T-helper 17 cell (primary cell): ENCODE measurements around the gene EXOSC6. TPM values are rescaled to one million over a fixed set of nuclear protein-coding genes. Genes with fewer than 3 reads are reported as not detected.
"Not testable (repeated sequence)": the region's sequence is repeated elsewhere in the genome, so short reads cannot be mapped to it uniquely, and the experiment has no call there.

Experiments
- ATAC-seq: fragments of 150-1000 bp; cut with Tn5 transposase; 2 replicates; pipeline ENCODE4 v1.10.0; 2021; ENCODE audit warnings: mild to moderate bottlenecking, moderate library complexity
- DNase-seq, 3 donors: peaks; one replicate each; pipeline versions ENCODE4 v3.0.0 to v3.0.0-alpha.2; 2020 to 2021
- H3K9me3 ChIP-seq: one replicate; pipeline ENCODE4 v1.7.0; 2013; ENCODE audit warnings: low read length, mild to moderate bottlenecking; ENCODE audit not compliant: control insufficient read depth, poor library complexity, severe bottlenecking
- H3K27ac Mint-ChIP-seq: one replicate; pipeline ENCODE4 v1.8.0; 2022; ENCODE audit warnings: mild to moderate bottlenecking, moderate library complexity, mixed read lengths
- H3K27me3 Mint-ChIP-seq: one replicate; pipeline ENCODE4 v1.8.0; 2022; ENCODE audit warnings: mixed read lengths
- H3K36me3 Mint-ChIP-seq: one replicate; pipeline ENCODE4 v1.8.0; 2022; ENCODE audit warnings: low read depth, mixed read lengths
- H3K4me1 Mint-ChIP-seq: one replicate; pipeline ENCODE4 v1.8.0; 2022; ENCODE audit warnings: mild to moderate bottlenecking, mixed read lengths
- H3K4me3 Mint-ChIP-seq: one replicate; pipeline ENCODE4 v1.8.0; 2022; ENCODE audit warnings: mild to moderate bottlenecking, moderate library complexity, mixed read lengths
- total RNA-seq, 4 donors: library from RNA in 2 of 4; stranded (reverse) in 2 of 4; gene quantifications; one replicate each; pipeline ENCODE4 v1.2.3 and lab custom pipeline; 2022 to 2026

Gene EXOSC6
- 10 to 100 TPM; 27.4 to 31.6 TPM for total RNA-seq
- 71.5 to 105 reads per million in 2 donors for total RNA-seq (lab: John Stamatoyannopoulos, UW)

- peak; percentile 93 for ATAC-seq
- Mint-ChIP-seq H3K27me3 (no peaks in the 10 kb centered on the region), H3K4me1 (peaks cover 10% of the 10 kb centered on the region), H3K27ac (peak within 1 kb of the TSS; percentile 93), H3K4me3 (peak within 1 kb of the TSS; percentile 89), H3K36me3 (no peaks in the 10 kb centered on the region)
- DNase-seq, result peak; percentile 88 to 90 (median 88)
- no peaks in the 10 kb centered on the region for H3K9me3 ChIP-seq
Observed at GRCh38 chr16:70251629-70252354, at the start of gene EXOSC6. TSS of gene EXOSC6 (minus strand) at chr16:70251940. CDS start at chr16:70251900, 40 bp downstream.

- DNase-seq, result no peak
- Mint-ChIP-seq H3K4me1 (peaks cover 33% of the 10 kb centered on the region), H3K36me3 (peaks cover 2% of the 10 kb centered on the region), H3K27ac (peak overlapping the region; percentile 81), H3K4me3 (no peak overlapping the region), H3K27me3 (no peaks in the 10 kb centered on the region)
- no peak for ATAC-seq
- H3K9me3 ChIP-seq, result no peaks in the 10 kb centered on the region
Observed at GRCh38 chr16:70301121-70301520, 49.4 kb upstream of the EXOSC6 start.

- H3K4me1 Mint-ChIP-seq, result peaks cover 22% of the 10 kb centered on the region
- DNase-seq (peak; percentile 24 to 39 (median 31)), ATAC-seq (peak; percentile 86)
- no peaks in the 10 kb centered on the region for H3K9me3 ChIP-seq
- peaks cover 2% of the 10 kb centered on the region for H3K36me3 Mint-ChIP-seq
- H3K27me3 Mint-ChIP-seq, result no peaks in the 10 kb centered on the region
- H3K4me3 Mint-ChIP-seq, result peak within 1 kb of the TSS; percentile 93
- peak within 1 kb of the TSS; percentile 98 for H3K27ac Mint-ChIP-seq
Observed at GRCh38 chr16:70298988-70299938, 47.5 kb upstream of the EXOSC6 start, which contains the start of gene DDX19B. TSS of gene DDX19B (plus strand) at chr16:70299186. CDS start at chr16:70299298, 112 bp downstream.

- H3K36me3 Mint-ChIP-seq, result no peaks in the 10 kb centered on the region
- no peak overlapping the region for H3K27ac Mint-ChIP-seq
- H3K4me3 Mint-ChIP-seq, result no peak overlapping the region
- no peaks in the 10 kb centered on the region for H3K27me3 Mint-ChIP-seq
- H3K9me3 ChIP-seq, result no peaks in the 10 kb centered on the region
- peaks cover 13% of the 10 kb centered on the region for H3K4me1 Mint-ChIP-seq
- ATAC-seq, result no peak
- no peak for DNase-seq
Observed at GRCh38 chr16:70295634-70296033, 43.9 kb upstream of the EXOSC6 start.

GRCh38 chr16:70294385-70295025 is 42.8 kb upstream of the EXOSC6 start:
- no peaks in the 10 kb centered on the region for H3K27me3 Mint-ChIP-seq
- H3K4me3 Mint-ChIP-seq, result no peak overlapping the region
- no peak overlapping the region for H3K27ac Mint-ChIP-seq
- H3K4me1 Mint-ChIP-seq, result peaks cover 5% of the 10 kb centered on the region
- no peak for ATAC-seq
- no peak for DNase-seq
- H3K36me3 Mint-ChIP-seq, result no peaks in the 10 kb centered on the region
- H3K9me3 ChIP-seq, result no peaks in the 10 kb centered on the region

GRCh38 chr16:70292148-70292547 is 40.4 kb upstream of the EXOSC6 start:
- H3K4me1 Mint-ChIP-seq, result peaks cover 11% of the 10 kb centered on the region
- not testable (repeated sequence) for ATAC-seq, H3K27ac Mint-ChIP-seq, H3K4me3 Mint-ChIP-seq, H3K27me3 Mint-ChIP-seq, DNase-seq, H3K36me3 Mint-ChIP-seq, H3K9me3 ChIP-seq

- DNase-seq, result no peak
- ATAC-seq, result no peak
- peaks cover 11% of the 10 kb centered on the region for H3K4me1 Mint-ChIP-seq
- no peak overlapping the region for H3K4me3 Mint-ChIP-seq
- H3K27me3 Mint-ChIP-seq, result no peaks in the 10 kb centered on the region
- H3K9me3 ChIP-seq, result no peaks in the 10 kb centered on the region
- peaks cover 3% of the 10 kb centered on the region for H3K36me3 Mint-ChIP-seq
- peak overlapping the region; percentile 95 for H3K27ac Mint-ChIP-seq
Observed at GRCh38 chr16:70290949-70291519, 39.3 kb upstream of the EXOSC6 start.

- ATAC-seq (peak; percentile 98), DNase-seq (peak; percentile 83 to 94 (median 89))
- Mint-ChIP-seq H3K36me3 (peaks cover 3% of the 10 kb centered on the region), H3K4me3 (peak within 1 kb of the TSS; percentile 98), H3K27ac (peak within 1 kb of the TSS; percentile 95), H3K4me1 (peaks cover 11% of the 10 kb centered on the region), H3K27me3 (no peaks in the 10 kb centered on the region)
- H3K9me3 ChIP-seq, result no peaks in the 10 kb centered on the region
Observed at GRCh38 chr16:70289229-70290094, 37.7 kb upstream of the EXOSC6 start, which contains the start of gene AARS1. TSS of gene AARS1 (minus strand) at chr16:70289506. CDS start at chr16:70282763, 6,743 bp downstream.

GRCh38 chr16:70287304-70287971 is 35.7 kb upstream of the EXOSC6 start:
- not testable (repeated sequence) for DNase-seq, ATAC-seq, H3K36me3 Mint-ChIP-seq, H3K27me3 Mint-ChIP-seq, H3K9me3 ChIP-seq
- Mint-ChIP-seq H3K4me3 (peak overlapping the region; percentile 98), H3K27ac (peak overlapping the region; percentile 95), H3K4me1 (peaks cover 19% of the 10 kb centered on the region)

GRCh38 chr16:70276392-70276791 is 24.7 kb upstream of the EXOSC6 start:
- ATAC-seq, result no peak
- peak overlapping the region; percentile 77 for H3K27ac Mint-ChIP-seq
- DNase-seq, result no peak
- H3K4me1 Mint-ChIP-seq, result peaks cover 4% of the 10 kb centered on the region
- no peaks in the 10 kb centered on the region for H3K9me3 ChIP-seq
- H3K36me3 Mint-ChIP-seq, result peaks cover 7% of the 10 kb centered on the region
- no peaks in the 10 kb centered on the region for H3K27me3 Mint-ChIP-seq
- H3K4me3 Mint-ChIP-seq, result no peak overlapping the region

GRCh38 chr16:70271696-70272095 is 20.0 kb upstream of the EXOSC6 start:
- Mint-ChIP-seq H3K4me3 (no peak overlapping the region), H3K4me1 (peaks cover 3% of the 10 kb centered on the region), H3K27ac (no peak overlapping the region), H3K27me3 (no peaks in the 10 kb centered on the region), H3K36me3 (peaks cover 10% of the 10 kb centered on the region)
- ATAC-seq (no peak), DNase-seq (no peak)
- no peaks in the 10 kb centered on the region for H3K9me3 ChIP-seq
